Trophoblast cell (in vitro differentiated cells and primary cell): ENCODE results near the gene DUSP28. TPM values are rescaled to one million over a fixed set of nuclear protein-coding genes. Genes with fewer than 3 reads are reported as not detected.

Source experiments
- DNase-seq, 2 donors: peaks; one replicate each; pipeline ENCODE4 v3.0.0-alpha.2; 2016
- H2AFZ ChIP-seq: 2 replicates; pipeline ENCODE4 v1.6.1; 2013; ENCODE audit warnings: low read length, moderate library complexity, mild to moderate bottlenecking; ENCODE audit not compliant: insufficient read depth, poor library complexity
- H2AK5ac ChIP-seq: 2 replicates; pipeline ENCODE4 v1.6.1; 2013; ENCODE audit warnings: mild to moderate bottlenecking, low read length
- H2BK120ac ChIP-seq: 2 replicates; pipeline ENCODE4 v1.6.1; 2013; ENCODE audit warnings: low read length, mild to moderate bottlenecking, moderate library complexity; ENCODE audit not compliant: insufficient read depth, poor library complexity
- H2BK12ac ChIP-seq: 2 replicates; pipeline ENCODE4 v1.6.1; 2013; ENCODE audit warnings: mild to moderate bottlenecking, low read length, moderate library complexity
- H2BK5ac ChIP-seq: 2 replicates; pipeline ENCODE4 v1.6.1; 2013; ENCODE audit warnings: low read length, low read depth, moderate library complexity, mild to moderate bottlenecking; ENCODE audit not compliant: poor library complexity
- H3K14ac ChIP-seq: 2 replicates; pipeline ENCODE4 v1.6.1; 2013; ENCODE audit warnings: mild to moderate bottlenecking, low read length
- H3K18ac ChIP-seq: 2 replicates; pipeline ENCODE4 v1.6.1; 2013; ENCODE audit warnings: mild to moderate bottlenecking, low read length
- H3K23ac ChIP-seq: 2 replicates; pipeline ENCODE4 v1.6.1; 2013; ENCODE audit warnings: low read length
- H3K27ac ChIP-seq: 2 replicates; pipeline ENCODE4 v1.5.1; 2013; ENCODE audit warnings: low read depth, mild to moderate bottlenecking, inconsistent platforms, low read length, moderate library complexity
- H3K27me3 ChIP-seq: 2 replicates; pipeline ENCODE4 v1.6.1; 2013; ENCODE audit warnings: inconsistent platforms, mild to moderate bottlenecking, low read length, moderate library complexity; ENCODE audit not compliant: insufficient read depth
- H3K36me3 ChIP-seq, 2 experiments: 1 replicate in 1 of 2; 2 replicates in 1 of 2; pipeline ENCODE4 v1.6.1; 2013; ENCODE audit warnings: low read length in 2 of 2, mild to moderate bottlenecking in 2 of 2, moderate library complexity in 1 of 2; ENCODE audit not compliant: insufficient read depth in 2 of 2, control insufficient read depth in 1 of 2
- H3K4ac ChIP-seq: 2 replicates; pipeline ENCODE4 v1.6.1; 2013; ENCODE audit warnings: low read depth, mild to moderate bottlenecking, low read length, moderate library complexity
- H3K4me1 ChIP-seq, 2 experiments: 1 replicate in 1 of 2; 2 replicates in 1 of 2; pipeline ENCODE4 v1.6.1; 2013; ENCODE audit warnings: low read length in 2 of 2, mild to moderate bottlenecking in 2 of 2, moderate library complexity in 1 of 2; ENCODE audit not compliant: insufficient read depth in 2 of 2, control insufficient read depth in 1 of 2
- H3K4me2 ChIP-seq: 2 replicates; pipeline ENCODE4 v1.6.1; 2013; ENCODE audit warnings: inconsistent platforms, mild to moderate bottlenecking, low read length, moderate library complexity
- H3K4me3 ChIP-seq: 2 replicates; pipeline ENCODE4 v1.5.1; 2013; ENCODE audit warnings: mild to moderate bottlenecking, low read depth, low read length, inconsistent platforms
- H3K79me1 ChIP-seq: one replicate; pipeline ENCODE4 v1.6.1; 2013; ENCODE audit warnings: low read length
- H3K79me2 ChIP-seq: 2 replicates; pipeline ENCODE4 v1.6.1; 2013; ENCODE audit warnings: low read length, mild to moderate bottlenecking; ENCODE audit not compliant: control insufficient read depth, insufficient read depth, poor library complexity
- H3K9ac ChIP-seq: 2 replicates; pipeline ENCODE4 v1.6.1; 2013; ENCODE audit warnings: mild to moderate bottlenecking, low read length
- H3K9me3 ChIP-seq: 2 replicates; pipeline ENCODE4 v1.6.1; 2013; ENCODE audit warnings: low read depth, mild to moderate bottlenecking, control low read depth, inconsistent platforms, low read length; ENCODE audit not compliant: insufficient read depth
- H4K12ac ChIP-seq: 2 replicates; pipeline ENCODE4 v1.6.1; 2013; ENCODE audit warnings: low read depth, mild to moderate bottlenecking, low read length, moderate library complexity
- H4K8ac ChIP-seq: 2 replicates; pipeline ENCODE4 v1.6.1; 2013; ENCODE audit warnings: low read depth, mild to moderate bottlenecking, low read length, moderate library complexity
- H4K91ac ChIP-seq: one replicate; pipeline ENCODE4 v1.6.1; 2013; ENCODE audit warnings: low read depth, mild to moderate bottlenecking, low read length, moderate library complexity
- WGBS: extraction: QIAGEN DNeasy Blood & Tissue Kit; methylation state at CpG from one replicate; pipeline ENCODE4 v1.1.7; 2013; ENCODE audit warnings: missing lambda C conversion rate; ENCODE audit not compliant: insufficient read length, insufficient coverage; ENCODE audit errors: extremely low coverage; 5-methylcytosine and 5-hydroxymethylcytosine counted together
- polyA plus RNA-seq: library from polyadenylated mRNA; stranded (reverse); fragments of 200-250 nt; gene quantifications from 2 replicates; pipeline ENCODE4 v1.2.3, GENCODE V29; 2013

Gene DUSP28
- polyA plus RNA-seq: 3.2 and 3.3 TPM in 2 replicates

GRCh38 chr2:240560084-240560479 lies at the start of gene DUSP28:
Gene DUSP28 (plus strand): TSS chr2:240560357. CDS start chr2:240560685, 328 bp downstream.
- peak within 1 kb of the TSS; percentile 72 for H3K4ac ChIP-seq
- H2BK120ac ChIP-seq: peak within 1 kb of the TSS; percentile 76
- H2BK12ac ChIP-seq: no peak within 1 kb of the TSS
- peaks cover 5% of the 10 kb centered on the region for H3K79me2 ChIP-seq
- H3K4me1 ChIP-seq: peaks cover 0 to 11% of the 10 kb centered on the region in 2 experiments
- peak within 1 kb of the TSS; percentile 83 for H3K27ac ChIP-seq
- H2AFZ ChIP-seq: peak within 1 kb of the TSS; percentile 61
- H4K91ac ChIP-seq: peak within 1 kb of the TSS; percentile 87
- no peak within 1 kb of the TSS for H2AK5ac ChIP-seq
- no CpG with 5 or more reads among the region's 39 CpGs for WGBS
- H4K12ac ChIP-seq: peak within 1 kb of the TSS; percentile 83
- peak within 1 kb of the TSS; percentile 84 for H3K4me2 ChIP-seq
- no peaks in the 10 kb centered on the region for H3K27me3 ChIP-seq
- H3K79me1 ChIP-seq: peaks cover 9% of the 10 kb centered on the region
- H3K18ac ChIP-seq: peak within 1 kb of the TSS; percentile 76
- no peaks in the 10 kb centered on the region for H3K9me3 ChIP-seq
- H3K36me3 ChIP-seq: no peaks in the 10 kb centered on the region
- H3K4me3 ChIP-seq: peak within 1 kb of the TSS; percentile 91
- H3K23ac ChIP-seq: no peak within 1 kb of the TSS
- peak within 1 kb of the TSS; percentile 90 for H4K8ac ChIP-seq
- peak within 1 kb of the TSS; percentile 58 for H2BK5ac ChIP-seq
- peak within 1 kb of the TSS; percentile 74 for H3K14ac ChIP-seq
- DNase-seq: peak; percentile 91 to 92
- peak within 1 kb of the TSS; percentile 84 for H3K9ac ChIP-seq

GRCh38 chr2:240510513-240511210 lies 49.5 kb upstream of the DUSP28 start:
- no peak for DNase-seq
- Histone ChIP-seq H4K91ac (peak overlapping the region; percentile 53), H3K79me2 (no peaks in the 10 kb centered on the region), H4K8ac (no peak overlapping the region), H2AK5ac (no peak overlapping the region), H2BK120ac (no peak overlapping the region), H2BK5ac (no peak overlapping the region), H3K79me1 (no peaks in the 10 kb centered on the region), H4K12ac (no peak overlapping the region), H3K36me3 (no peaks in the 10 kb centered on the region), H2BK12ac (no peak overlapping the region), H3K9me3 (peaks cover 6% of the 10 kb centered on the region), H3K4ac (no peak overlapping the region), H3K23ac (no peak overlapping the region), H3K18ac (no peak overlapping the region), H3K14ac (no peak overlapping the region), H3K27ac (no peak overlapping the region), H3K27me3 (no peaks in the 10 kb centered on the region), H2AFZ (no peak overlapping the region), H3K4me1 (no peaks in the 10 kb centered on the region), H3K4me3 (no peak overlapping the region), H3K4me2 (no peak overlapping the region), H3K9ac (no peak overlapping the region)
- no CpG with 5 or more reads among the region's 12 CpGs for WGBS

- no peak overlapping the region for H3K9ac ChIP-seq
- no peak overlapping the region for H2BK5ac ChIP-seq
- no peak overlapping the region for H2AK5ac ChIP-seq
- no peak overlapping the region for H3K4me3 ChIP-seq
- H4K8ac ChIP-seq: no peak overlapping the region
- no peak overlapping the region for H3K18ac ChIP-seq
- H3K4me2 ChIP-seq: no peak overlapping the region
- no peak overlapping the region for H4K12ac ChIP-seq
- no peaks in the 10 kb centered on the region for H3K79me1 ChIP-seq
- peak overlapping the region; percentile 12 for H4K91ac ChIP-seq
- no peaks in the 10 kb centered on the region for H3K4me1 ChIP-seq
- H3K23ac ChIP-seq: no peak overlapping the region
- H3K36me3 ChIP-seq: no peaks in the 10 kb centered on the region
- H2AFZ ChIP-seq: no peak overlapping the region
- no peaks in the 10 kb centered on the region for H3K79me2 ChIP-seq
- no peak overlapping the region for H3K14ac ChIP-seq
- no peak overlapping the region for H2BK120ac ChIP-seq
- no CpG with 5 or more reads among the region's 31 CpGs for WGBS
- peak; percentile 78 to 82 for DNase-seq
- peak overlapping the region; percentile 12 for H3K27ac ChIP-seq
- H3K9me3 ChIP-seq: peaks cover 6% of the 10 kb centered on the region
- H3K27me3 ChIP-seq: no peaks in the 10 kb centered on the region
- H2BK12ac ChIP-seq: no peak overlapping the region
- H3K4ac ChIP-seq: no peak overlapping the region
Measured at GRCh38 chr2:240511351-240512108, 48.6 kb upstream of the DUSP28 start.

- Histone ChIP-seq H3K18ac (no peak overlapping the region), H4K91ac (peak overlapping the region; percentile 12), H3K14ac (no peak overlapping the region), H3K4me2 (no peak overlapping the region), H3K9me3 (peaks cover 6% of the 10 kb centered on the region), H2AK5ac (no peak overlapping the region), H4K8ac (no peak overlapping the region), H3K9ac (no peak overlapping the region), H3K27me3 (no peaks in the 10 kb centered on the region), H3K4me3 (no peak overlapping the region), H3K79me2 (no peaks in the 10 kb centered on the region), H3K79me1 (no peaks in the 10 kb centered on the region), H2BK12ac (no peak overlapping the region), H3K23ac (no peak overlapping the region), H3K4ac (no peak overlapping the region), H2AFZ (no peak overlapping the region), H4K12ac (no peak overlapping the region), H3K4me1 (no peaks in the 10 kb centered on the region), H2BK5ac (no peak overlapping the region), H3K27ac (no peak overlapping the region), H3K36me3 (no peaks in the 10 kb centered on the region), H2BK120ac (no peak overlapping the region)
- no peak for DNase-seq
- WGBS: no CpG with 5 or more reads among the region's 11 CpGs
Measured at GRCh38 chr2:240512109-240512485, 48.1 kb upstream of the DUSP28 start.
